ENCODE results near the gene MRGPRG. TPM values are rescaled to one million over a fixed set of nuclear protein-coding genes. Genes with fewer than 3 reads are reported as not detected.

Gene MRGPRG
- polyA plus RNA-seq, 1 donor = not detected

DNA sequence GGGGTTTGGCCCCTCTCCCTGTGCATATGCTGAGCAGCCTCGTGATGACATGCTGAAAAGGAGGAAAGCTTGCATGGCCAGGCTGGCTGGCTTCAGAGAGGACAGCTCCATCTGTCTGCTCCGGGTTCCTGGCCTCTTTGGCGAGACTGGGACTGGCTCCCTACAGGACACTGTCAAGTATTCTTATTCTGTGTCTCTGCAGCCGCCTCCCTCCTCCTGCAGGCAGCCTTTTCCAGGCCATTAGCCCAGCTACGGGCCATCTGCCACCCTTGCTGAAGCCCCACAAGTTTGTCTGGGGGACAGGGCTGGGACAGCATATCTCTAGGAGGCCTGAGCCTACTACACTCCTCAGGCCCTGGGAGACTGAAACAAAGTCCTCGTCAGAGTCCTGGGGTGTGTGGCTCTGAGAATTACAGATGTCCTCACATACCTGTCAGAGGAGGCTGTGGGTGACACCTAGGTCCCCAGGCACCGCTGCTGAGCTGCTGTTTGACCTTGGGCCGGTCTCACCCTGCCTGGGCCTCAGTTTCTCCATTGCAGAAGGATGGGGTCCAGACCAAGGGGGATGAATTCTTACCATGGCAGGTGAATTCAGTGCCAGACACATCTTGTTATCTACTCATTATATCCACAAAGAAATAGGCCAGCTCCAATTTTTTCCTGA lies 11.0 kb downstream of the MRGPRG start:
- no peak for DNase-seq

DNA sequence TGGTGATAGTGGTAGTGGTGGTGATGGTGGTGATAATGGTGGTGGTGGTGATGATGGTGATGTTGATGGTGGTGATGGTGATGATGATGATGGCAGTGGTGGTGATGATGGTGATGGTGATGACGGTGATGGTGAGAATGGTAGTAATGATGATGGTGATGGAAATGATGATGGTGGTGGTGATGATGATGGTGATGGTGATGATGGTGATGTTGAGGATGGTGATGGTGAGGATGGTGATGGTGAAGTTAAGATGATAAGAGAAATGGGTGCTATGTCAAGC lies 11.8 kb downstream of the MRGPRG start:
- DNase-seq = no peak

DNA sequence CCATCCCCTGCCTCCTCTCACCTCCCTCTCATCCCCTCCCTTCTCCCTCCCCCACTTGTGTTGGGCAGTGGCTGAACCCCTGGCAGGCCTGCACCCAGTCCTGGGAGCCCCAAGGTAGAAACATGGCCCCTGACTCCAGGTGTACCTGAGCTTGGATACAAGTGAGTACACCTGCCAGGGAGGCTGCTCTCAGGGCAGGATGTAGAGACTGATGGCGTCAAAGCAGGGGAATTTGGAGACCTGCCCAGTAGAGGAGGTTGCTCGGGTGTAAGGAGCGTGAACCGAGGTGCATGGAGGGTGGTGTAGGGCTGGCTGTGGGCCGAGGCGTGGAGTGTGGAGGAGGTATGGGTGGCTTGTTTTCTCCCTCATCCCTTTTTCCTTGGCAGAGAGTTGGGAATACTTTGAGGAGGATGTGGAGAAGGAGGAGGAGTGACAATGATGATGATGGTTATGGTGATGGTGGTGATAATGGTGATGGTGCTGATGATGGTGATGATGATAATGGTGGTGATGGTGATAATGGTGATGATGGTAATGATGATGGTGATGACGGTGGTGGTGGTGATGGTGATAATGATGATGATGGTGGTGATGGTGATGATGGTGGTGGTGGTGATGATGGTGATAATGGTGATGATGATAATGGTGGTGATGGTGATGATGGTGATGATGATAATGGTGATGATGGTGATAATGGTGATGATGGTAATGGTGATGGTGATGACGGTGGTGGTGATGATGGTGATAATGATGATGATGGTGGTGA lies 12.3 kb downstream of the MRGPRG start:
- no peak for DNase-seq

DNA sequence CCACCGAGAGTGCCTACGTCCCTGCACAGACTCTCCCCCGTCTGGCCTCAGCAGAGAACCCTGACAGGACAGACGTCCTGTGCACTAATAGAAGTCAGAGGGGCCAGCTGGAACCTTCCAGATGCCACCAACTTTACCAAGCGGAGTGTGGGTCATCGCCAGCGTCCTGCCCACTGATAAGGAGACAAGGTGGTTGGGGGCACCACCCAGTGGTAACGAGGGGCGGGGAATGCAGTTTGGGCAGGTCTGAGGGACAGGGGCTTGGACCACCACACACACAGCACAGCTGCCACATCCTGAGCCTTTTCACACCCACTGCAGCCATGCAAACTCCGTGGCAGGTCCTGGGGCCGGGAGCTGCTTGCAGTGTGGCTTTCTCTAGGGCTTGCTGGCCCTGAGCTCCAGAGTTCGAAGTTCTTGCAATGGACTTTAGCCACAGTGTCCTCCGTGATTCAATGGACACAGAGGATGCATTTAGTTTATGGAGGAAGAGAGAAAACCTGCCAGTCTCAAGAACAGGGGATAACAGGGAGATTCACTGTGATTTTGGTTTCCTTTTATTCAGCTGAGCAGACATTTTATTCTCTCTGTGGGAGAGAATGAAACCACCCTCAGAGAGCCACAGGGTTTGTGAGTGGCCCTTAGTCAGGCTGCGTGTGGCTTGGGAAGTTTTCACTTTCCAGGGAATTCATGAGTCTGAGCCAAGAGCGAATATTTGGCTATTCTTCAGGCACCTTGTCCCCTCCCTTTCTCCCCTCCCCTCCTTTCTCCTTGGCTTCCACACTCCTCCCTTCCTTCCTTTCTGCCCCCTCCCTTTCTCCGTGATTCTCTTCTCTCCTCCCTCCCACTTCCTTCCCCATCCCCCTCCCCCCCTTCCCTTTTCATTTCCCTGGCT lies 13.1 kb downstream of the MRGPRG start:
- DNase-seq = no peak

DNA sequence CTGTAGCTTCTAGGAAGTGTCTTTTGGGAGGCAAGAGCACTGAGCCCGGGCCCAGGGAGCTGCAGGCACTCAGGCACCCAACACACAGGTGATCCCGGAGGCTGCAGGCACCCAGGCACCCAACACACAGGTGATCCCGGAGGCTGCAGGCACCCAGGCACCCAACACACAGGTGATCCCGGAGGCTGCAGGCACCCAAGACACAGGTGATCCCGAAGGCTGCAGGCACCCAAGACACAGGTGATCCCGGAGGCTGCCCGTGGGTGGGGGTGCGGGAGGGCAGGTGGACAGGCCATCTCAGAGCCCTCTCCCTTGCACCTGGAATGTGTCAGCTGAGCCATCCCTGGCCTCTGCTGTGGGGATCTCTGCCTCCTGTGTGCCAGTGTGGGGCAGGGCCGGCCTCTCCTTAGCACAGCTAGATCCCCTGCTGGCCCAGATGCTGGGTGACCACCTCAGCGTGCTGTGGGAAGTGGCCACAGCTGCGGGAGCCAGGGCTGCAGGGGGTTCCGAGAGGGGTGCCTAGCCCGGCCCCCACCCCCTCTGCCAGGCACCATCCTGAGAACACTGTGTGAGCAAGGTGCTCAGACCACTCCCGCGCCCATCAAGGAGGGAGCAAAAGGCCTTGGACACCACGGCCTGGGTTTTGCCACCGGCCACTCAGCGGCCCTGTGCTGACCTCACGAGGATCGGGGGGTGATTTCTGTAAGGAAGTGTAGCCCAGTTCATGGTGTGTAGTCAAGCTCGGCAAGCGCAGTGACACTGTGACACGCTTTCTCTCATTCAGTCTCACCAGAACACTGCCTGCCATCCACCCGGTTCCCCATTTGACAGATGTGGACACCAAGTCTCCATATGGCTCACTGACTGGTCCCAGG lies 14.2 kb downstream of the MRGPRG start:
- DNase-seq = no peak

DNA sequence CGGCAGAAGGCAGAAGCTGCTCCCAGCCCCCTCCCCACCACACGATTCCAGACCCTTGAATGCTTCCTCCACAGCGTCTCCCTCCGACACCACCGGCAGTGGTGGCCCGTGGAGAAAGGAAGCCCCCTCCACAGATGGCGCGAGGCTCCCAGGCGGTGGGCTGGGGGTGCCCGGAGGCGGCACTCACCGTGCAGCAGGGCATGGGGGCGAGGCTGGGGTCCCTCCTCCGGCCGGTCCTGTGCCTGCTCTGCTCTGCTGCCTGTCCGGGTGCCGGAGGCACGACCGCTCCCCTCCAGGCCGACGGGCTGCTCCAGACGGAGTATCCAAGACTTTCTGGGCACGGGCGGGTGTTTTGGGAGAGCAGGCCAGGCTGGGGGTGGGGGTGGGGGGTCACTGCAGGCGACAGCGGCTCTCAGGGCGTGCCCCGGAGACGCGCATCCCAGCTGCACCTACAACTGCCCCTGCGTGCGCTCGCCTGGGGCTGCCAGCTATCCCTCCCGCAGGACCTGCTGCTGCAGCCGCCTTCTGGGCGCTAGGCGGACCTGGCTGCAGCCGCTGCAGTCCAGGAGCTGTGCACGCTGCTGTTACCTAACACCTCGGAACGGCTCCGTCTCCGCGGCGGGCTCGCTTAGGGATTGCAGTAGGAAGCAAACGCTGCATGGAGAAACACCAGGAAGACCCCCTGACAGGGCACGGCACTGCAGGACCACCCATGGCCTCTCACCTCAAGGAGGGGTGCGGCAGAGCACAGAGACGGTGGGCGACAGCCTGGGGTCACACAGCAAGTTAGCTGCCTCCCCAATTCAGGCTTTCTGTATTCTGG lies 15.2 kb downstream of the MRGPRG start:
- DNase-seq = no peak

DNA sequence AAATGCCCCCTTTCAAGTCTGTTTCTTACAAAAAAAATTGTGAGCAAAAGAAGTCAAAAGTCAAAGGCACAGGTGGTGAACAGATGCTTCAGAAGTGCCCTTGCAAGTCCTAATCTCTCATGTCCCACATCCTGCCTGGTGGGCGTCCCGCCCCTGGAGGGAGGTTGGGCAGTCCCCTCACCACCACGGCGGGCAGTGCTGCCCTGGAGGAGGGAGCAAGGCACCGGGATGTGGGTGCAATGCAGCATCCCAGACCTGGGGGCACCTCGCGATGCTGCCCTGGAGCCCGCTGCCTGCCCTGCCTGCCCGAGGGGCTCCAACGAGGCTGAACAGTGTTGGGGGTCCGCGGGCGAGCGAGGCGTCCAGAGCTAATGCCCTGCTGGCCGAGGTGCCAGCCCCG lies 15.9 kb downstream of the MRGPRG start:
- no peak for DNase-seq

DNA sequence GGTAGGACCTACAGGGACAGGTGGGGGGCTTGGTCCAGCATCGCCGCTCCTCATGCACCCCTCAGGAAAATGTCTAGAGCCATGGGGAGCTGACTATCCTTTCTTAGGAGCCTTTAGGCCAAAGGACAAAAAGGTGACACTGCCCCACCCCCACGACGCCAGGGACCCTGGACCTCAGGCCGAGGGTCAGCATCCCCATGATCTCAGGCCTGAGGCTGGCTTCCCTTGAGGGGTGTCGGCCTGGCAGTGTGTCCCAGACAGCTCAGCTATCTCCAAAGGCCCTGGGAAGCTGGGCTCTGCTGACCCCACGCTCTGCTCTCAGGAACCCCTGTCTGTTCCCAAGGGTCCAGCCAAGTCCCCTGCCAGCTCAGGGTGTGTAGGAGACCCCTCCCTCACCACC lies 16.3 kb downstream of the MRGPRG start:
- DNase-seq = no peak

DNA sequence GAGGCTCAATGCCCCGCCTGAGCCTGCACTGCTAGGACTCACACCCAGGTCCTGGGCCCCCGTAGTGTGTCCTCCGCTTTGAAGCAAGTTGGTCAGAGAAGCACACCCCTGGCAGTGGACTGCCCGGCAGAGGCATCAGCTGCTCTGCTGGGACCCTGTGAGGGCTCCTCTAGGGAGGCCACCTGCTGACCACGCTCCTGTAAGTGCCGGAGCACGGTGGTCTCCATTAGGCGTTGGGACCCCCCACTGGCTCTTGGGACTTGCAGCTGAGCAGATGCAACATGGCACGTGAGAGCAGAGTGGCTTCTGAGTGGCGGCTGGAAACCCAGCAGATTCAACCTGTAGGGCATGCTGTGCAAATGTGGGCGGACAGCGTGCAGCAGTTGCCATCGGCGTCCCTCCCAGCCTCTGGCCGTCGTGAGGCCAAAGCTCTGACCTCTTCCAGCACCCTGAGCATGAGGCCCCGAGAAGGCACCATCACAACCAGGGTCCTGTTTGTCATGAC lies 16.9 kb downstream of the MRGPRG start:
- DNase-seq = no peak

DNA sequence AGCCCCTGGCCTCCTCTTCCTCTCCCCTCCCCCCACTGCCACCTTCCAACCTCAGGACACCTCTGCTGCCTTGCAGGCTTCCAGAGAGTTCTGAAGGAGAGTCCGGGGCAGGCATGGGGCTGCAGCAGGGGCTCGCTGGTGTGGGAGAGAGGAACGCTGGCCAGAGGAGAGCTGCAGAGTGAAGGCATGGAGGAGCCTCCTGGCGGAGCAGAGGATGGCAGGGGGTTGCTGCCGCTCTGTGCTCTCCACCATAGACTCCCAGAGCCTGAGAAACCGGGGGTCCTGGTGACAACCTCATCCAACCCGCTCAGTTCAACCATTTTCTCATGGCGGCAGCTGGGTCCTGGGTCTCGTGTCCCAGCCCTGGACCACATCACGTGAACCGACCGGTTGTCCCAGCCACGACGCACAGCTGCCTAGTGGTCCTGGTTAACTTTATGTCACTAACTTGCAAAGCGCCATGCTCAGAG lies 17.5 kb downstream of the MRGPRG start:
- DNase-seq = no peak

DNA sequence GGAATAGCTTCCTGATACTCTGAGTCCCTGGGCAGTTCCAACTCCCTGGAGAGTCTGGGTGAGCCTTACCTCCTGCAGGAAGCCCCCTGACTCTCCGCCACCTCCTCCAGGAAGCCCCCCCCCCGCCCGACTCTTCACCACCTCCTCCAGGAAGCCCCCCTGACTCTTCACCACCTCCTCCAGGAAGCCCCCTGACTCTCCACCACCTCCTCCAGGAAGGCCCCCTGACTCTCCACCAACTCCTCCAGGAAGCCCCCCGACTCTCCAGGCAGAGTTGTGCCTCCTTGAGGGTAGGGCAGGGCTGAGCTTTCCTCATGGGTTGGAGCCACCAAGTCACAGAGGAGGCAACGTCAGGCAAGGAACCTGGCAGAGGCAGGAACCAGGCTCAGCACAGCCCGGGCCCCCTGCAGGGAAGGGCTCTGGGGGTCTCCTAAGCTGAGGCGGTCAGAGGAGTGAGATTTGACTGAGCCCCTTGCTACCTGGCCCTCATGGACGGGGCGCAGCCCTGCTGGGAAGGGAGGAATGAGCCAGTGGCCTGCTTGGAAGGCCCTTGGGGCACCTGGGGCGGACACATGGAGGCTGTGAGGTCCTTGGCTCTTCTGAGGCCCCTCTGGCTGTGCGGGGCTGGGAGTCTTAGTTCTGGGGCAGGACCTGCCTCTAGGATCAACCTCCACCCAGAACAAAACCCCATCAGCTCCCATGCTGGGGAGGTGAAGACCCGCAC lies 18.1 kb downstream of the MRGPRG start:
- no peak for DNase-seq

DNA sequence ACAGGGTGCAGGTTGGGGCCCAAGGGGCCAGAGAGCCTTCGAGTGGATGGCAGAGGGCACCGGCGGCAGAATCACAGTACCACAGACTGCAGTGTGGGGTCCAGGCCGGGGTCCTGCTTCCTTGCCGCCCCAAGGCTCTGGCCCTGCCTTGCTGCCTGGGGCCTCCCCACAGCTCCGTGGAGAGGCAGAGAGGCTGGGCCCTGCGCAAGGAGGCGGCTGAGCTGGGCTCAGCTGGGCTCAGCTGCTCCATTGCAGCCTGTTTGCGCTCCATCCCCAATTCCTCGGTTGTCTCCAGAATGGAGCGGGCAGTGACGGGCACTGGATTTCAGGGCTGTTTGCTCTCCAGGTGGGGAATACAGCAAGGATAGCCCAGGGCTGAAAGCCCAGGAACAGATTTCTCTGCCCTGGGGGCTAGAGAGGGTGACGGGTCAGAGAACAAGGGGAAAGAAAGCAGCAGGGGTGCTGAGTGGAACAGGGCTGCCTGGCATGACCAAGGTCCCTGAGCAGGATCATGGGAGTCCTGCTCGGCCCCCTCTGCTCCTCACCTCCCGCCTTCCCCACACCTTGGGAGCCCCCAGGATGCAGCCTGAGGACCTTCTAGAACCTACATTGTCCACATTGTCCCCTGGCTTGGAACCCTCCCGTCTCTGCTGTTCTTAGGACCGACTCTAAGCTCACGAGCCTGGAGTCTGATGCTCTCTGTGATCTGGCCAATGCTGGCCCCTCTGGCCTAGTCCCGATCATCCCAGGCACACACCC lies 18.9 kb downstream of the MRGPRG start:
- no peak for DNase-seq

DNA sequence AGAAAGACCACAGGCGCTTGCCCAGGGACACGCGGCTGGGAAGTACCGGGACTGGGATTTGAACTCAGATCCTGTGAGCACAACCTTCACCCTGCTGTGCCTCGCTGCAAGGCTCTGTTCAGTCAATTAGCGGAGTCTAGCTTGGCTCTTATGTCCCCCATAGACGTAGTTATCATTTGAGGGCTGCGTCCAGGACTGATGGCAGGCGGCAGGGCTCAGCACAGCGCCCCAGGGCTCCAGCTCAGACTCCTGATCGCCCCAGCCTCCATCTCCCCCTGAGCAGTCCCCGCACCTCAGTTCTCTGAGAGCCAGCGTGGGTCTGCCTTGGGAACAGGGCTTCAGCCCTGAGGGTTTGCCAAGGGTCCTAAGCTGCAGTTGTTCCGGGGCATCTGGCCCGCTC lies 19.8 kb downstream of the MRGPRG start:
- DNase-seq = no peak

DNA sequence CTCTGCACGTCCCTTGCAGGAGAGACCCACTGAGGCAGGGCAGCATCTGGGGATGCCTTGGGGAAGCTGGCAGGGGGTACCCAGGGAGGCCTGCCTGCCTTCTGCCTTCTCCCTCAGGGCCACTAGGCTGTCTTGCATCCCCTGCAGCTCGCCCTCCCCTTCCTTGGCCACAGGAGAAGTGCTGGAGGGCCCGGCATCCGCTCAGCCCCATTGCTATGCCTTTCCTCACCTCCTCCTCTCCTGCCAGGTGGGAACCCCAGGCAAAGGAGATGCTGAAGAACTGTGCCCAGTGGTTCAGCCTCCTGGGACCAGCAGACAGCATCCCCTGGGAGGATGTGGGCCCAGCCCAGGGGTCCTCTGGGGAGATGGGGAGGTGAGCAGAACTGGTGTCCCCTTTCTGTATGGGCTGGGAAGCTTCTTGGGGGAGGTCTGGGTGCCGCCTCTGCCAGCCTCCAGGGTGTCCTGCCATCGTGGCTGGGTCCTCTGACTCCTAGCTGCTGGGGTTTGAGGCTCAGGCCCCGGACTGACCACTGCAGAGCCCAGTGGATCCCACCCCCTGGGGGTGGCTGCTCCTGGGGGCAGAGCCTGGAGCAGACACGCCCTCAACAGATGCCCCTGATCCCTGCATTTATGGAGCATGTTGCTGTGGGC lies 20.6 kb downstream of the MRGPRG start:
- DNase-seq = no peak

DNA sequence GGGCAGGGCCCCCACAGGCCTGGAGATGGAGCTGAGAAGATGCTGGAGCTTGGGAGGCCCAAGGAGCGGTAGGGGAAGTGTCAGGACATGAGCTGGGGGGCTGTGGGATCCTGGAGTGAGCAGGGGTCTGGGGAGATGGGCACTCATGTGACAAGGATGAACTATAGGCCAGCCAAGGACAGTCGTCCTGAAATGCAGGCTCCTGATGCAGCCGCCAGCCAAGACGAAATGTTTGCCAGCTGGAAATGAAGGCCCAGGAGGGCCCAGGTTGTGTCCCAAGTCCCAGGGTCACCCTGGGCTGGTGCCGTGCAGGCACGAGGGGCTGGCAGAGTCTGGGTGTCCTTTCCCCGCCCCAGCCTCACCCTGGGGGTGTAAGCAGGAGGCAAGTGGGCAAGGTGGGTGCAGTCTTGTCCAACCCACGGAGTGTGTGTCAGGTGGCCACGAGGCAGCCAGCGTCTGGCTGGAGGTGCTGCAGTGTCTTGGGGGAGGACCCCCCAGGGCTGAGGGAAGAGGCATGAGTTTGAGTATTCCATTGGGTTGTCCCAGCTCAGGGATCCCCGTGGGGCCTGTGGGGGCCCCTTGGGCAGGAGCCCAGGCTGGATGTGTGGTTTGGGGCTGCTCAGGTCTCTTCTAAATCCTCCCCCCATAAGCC lies 21.4 kb downstream of the MRGPRG start:
- no peak for DNase-seq

DNA sequence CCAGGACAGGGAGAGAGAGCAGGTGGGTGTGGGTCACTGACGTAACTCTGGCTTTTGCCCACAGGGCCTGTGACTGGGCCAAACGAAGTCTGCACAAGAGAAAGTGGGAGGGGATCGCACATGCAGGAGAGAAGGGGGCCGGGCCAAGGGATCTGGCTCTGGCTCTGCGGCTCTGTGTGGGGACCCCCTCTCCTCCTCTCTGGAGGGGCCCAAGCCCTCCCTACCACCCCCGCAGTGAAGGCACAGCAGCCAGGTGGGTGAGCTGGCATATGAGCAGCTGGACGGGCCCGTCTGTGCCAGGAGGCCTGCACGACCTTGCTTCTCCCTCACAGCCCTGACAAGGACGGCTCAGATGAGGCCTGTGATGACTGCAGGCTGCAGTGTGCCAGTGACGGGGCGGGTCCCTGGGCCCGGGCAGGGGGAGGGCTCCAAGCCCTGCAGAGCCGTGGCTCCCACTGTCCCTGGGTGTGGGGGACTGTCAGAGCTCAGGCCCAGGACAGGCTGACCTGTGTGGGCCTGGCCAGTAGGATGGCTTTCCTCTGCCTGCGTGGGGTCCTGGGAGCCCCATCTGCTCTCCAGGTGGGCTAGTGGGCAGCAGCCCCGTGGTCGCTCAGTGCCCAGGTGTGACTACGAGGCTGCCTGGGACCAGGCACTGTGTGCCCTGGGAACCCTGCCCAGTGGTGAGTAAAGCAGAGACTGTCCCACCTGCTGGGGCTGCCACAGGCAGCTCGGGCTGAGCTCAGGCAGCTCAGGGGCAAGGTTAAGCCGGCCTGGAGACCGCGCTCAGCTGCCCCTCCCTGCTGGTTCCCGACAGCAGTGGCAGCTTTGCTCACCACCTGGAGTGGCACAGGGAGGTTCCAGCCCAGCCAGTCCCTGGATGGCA lies 22.2 kb downstream of the MRGPRG start:
- no peak for DNase-seq
